Measurements from ENCODE around the gene C1orf232. TPM values are rescaled to one million over a fixed set of nuclear protein-coding genes. Genes with fewer than 3 reads are reported as not detected.

The C1orf232 gene
- total and polyA plus RNA-seq, 3 donors from 2014 or later, result not detected

GRCh38 chr1:26163684-26164035 lies 5.1 kb downstream of the C1orf232 start:
- Histone ChIP-seq H3K36me3 (ENCODE audit: low read depth, missing control alignments) (no peaks in the 10 kb centered on the region), H3K27me3 (no peaks in the 10 kb centered on the region), H3K4me3 (peak overlapping the region; percentile 44 to 46), H3K9me3 (no peaks in the 10 kb centered on the region), H3K27ac (no peak overlapping the region), H3K4me1 (peaks cover 7% of the 10 kb centered on the region)
- no peak for TF ChIP-seq POLR2A (IDR thresholded peaks at IDR 0.05)
- TF ChIP-seq CTCF (IDR thresholded peaks at IDR 0.05), result no peak
- intact Hi-C loops (cut with DNase I; ENCODE audit: low total_unique reads), result loop anchor here (10.0 kb wide), 1 partner anchor 49 kb away; the partner anchor contains the start of gene PDIK1L
- DNase-seq, result no peak
- 37 to 53% methylated on average over 8 to 9 of the region's 9 CpGs for WGBS, 2 donors

GRCh38 chr1:26162220-26162709 lies 6.5 kb downstream of the C1orf232 start:
- Histone ChIP-seq H3K36me3 (ENCODE audit: low read depth, missing control alignments) (no peaks in the 10 kb centered on the region), H3K27me3 (no peaks in the 10 kb centered on the region), H3K9me3 (no peaks in the 10 kb centered on the region), H3K27ac (no peak overlapping the region), H3K4me3 (peak overlapping the region; percentile 47 to 59), H3K4me1 (peaks cover 7% of the 10 kb centered on the region)
- WGBS, 2 donors, result 19 to 31% methylated on average over 18 to 20 of the region's 21 CpGs
- DNase-seq, result no peak
- intact Hi-C loops (cut with DNase I; ENCODE audit: low total_unique reads), result loop anchor here (10.0 kb wide), 1 partner anchor 47 kb away; the partner anchor contains the start of gene PDIK1L
- TF ChIP-seq POLR2A (IDR thresholded peaks at IDR 0.05) (no peak), CTCF (IDR thresholded peaks at IDR 0.05) (no peak)

GRCh38 chr1:26161415-26162219 lies 7.1 kb downstream of the C1orf232 start:
- Histone ChIP-seq H3K4me1 (peaks cover 7% of the 10 kb centered on the region), H3K27ac (no peak overlapping the region), H3K9me3 (no peaks in the 10 kb centered on the region), H3K4me3 (peak overlapping the region; percentile 47 to 59), H3K36me3 (ENCODE audit: low read depth, missing control alignments) (no peaks in the 10 kb centered on the region), H3K27me3 (no peaks in the 10 kb centered on the region)
- TF ChIP-seq POLR2A (IDR thresholded peaks at IDR 0.05), result no peak
- TF ChIP-seq CTCF (IDR thresholded peaks at IDR 0.05), result no peak
- WGBS, 2 donors, result 0% methylated on average over 18 of the region's 98 CpGs; no CpG with 5 or more reads in 1 of the 2 donors
- peak; percentile 69 for DNase-seq
- intact Hi-C loops (cut with DNase I; ENCODE audit: low total_unique reads), result loop anchor here (10.0 kb wide), 1 partner anchor 47 kb away; the partner anchor contains the start of gene PDIK1L

- Histone ChIP-seq H3K9me3 (no peaks in the 10 kb centered on the region), H3K27me3 (no peaks in the 10 kb centered on the region), H3K4me3 (peak overlapping the region; percentile 47 to 59), H3K36me3 (ENCODE audit: low read depth, missing control alignments) (no peaks in the 10 kb centered on the region), H3K4me1 (peaks cover 7% of the 10 kb centered on the region), H3K27ac (no peak overlapping the region)
- no peak for DNase-seq
- intact Hi-C loops (cut with DNase I; ENCODE audit: low total_unique reads), result loop anchor here (10.0 kb wide), 1 partner anchor 46 kb away; the partner anchor contains the start of gene PDIK1L
- WGBS, 2 donors, result 45 to 47% methylated on average over 5 to 16 of the region's 18 CpGs
- no peak for TF ChIP-seq POLR2A (IDR thresholded peaks at IDR 0.05)
- no peak for TF ChIP-seq CTCF (IDR thresholded peaks at IDR 0.05)
Measured at GRCh38 chr1:26160527-26161414, 8.0 kb downstream of the C1orf232 start.

Data from testis (tissue), 3 donors.